Ishikawa (cell line): ENCODE measurements around the gene TM4SF20.

Experiments
- CREB1 ChIP-seq: IDR thresholded peaks from 2 replicates; pipeline ENCODE4 v1.6.1; 2012; ENCODE audit warnings: low read depth
- EP300 ChIP-seq: IDR thresholded peaks from 2 replicates; pipeline ENCODE4 v1.6.1; 2012; ENCODE audit warnings: borderline replicate concordance
- MAX ChIP-seq: IDR thresholded peaks from 2 replicates; pipeline ENCODE4 v1.6.1; 2012
- RAD21 ChIP-seq: IDR thresholded peaks from 2 replicates; pipeline ENCODE4 v1.6.1; 2012; ENCODE audit warnings: low read depth
- TEAD4 ChIP-seq: IDR thresholded peaks from 2 replicates; pipeline ENCODE4 v1.6.1; 2012
- USF1 ChIP-seq: IDR thresholded peaks from 2 replicates; pipeline ENCODE4 v1.6.1; 2012

GRCh38 chr2:227367427-227367795 lies 11.7 kb downstream of the TM4SF20 start:
- TF ChIP-seq EP300 (no peak), RAD21 (no peak), USF1 (no peak), TEAD4 (no peak), CREB1 (no peak), MAX (no peak)
